Suppressor macrophage treated with lipopolysaccharide for 1 hour (primary cell): Measurements from ENCODE around the gene UBA6.

ENCODE experiments used
- DNase-seq, 3 donors: peaks; one replicate each; pipeline ENCODE4 v3.0.0-alpha.2; 2020 to 2022

UBA6 gene

DNA sequence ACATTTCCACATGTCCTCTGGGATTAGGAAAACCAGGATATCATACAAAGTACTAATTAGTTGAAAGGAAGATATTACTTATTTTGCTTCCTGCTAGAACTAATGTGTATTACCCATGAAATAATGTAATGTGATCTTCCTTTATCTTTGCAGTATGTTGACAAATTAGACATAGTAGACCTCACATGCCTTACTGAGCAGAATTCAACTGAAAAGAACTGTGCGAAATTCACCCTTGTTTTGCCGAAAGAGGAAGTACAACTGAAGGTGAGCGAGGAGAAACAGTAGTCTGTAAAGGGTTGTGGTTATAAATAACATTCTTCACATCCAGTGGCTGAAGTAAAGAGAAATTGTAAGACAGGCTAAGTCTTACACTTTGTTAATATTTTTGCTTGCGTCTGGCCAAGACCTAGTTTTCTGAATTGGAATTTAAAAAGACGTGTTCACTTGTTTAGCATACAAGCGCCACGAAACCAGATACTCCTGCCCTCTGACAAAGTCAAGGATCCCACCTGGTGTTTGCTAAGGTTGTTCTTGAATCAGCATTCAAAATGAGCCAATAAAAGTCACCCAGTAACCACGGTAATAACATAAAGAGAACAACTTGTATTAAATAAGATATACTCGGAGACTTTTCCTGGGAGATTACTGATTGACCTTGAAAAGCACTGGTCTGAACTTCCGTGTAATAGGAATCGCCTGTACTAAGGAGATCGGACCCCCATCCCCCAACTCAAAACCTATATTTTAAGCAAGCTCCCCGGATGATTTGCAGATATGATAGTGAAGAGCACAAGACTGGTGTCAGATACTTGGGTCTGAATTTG lies 125.5 kb downstream of the UBA6 start:
- DNase-seq, result peak in 1 of 3 donors; percentile 1

DNA sequence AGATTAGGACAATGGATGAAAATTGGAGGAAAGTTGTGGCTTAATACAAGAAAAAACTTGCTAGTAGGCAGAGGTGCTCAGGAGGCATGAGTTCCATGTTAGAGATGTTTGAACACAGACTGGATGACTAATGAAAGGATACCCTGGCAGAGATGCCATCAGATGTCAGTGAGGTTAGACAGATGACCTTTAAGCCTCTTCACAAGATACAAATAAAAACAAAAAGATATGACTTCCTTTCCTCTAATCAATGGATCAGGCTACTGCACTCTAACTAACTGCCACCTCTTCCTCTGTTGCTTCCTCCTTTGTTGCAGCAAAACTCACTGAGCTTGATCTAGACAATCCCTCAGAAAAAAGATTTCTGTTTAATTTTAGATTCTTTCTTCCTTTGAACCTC lies 127.8 kb downstream of the UBA6 start:
- no peak for DNase-seq

DNA sequence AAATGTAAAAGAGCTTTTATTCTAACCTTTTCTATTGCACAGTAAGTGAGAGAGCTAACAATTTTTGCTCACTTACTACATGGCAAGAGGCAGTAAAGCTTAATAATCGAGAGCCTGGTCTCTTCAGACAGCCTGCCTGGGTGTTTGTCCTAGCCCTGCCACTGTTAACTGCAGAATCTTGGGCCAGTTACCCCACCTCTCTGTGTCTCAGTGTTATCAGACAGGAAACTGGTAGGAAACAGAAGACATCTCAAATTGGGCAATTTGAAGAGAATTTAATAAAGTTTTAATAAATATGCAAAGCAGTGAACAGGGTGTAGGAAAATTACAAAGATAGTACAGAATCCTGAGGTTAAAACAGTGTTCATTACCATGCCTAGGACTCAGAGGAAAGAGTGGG lies 129.0 kb downstream of the UBA6 start:
- DNase-seq, result no peak

DNA sequence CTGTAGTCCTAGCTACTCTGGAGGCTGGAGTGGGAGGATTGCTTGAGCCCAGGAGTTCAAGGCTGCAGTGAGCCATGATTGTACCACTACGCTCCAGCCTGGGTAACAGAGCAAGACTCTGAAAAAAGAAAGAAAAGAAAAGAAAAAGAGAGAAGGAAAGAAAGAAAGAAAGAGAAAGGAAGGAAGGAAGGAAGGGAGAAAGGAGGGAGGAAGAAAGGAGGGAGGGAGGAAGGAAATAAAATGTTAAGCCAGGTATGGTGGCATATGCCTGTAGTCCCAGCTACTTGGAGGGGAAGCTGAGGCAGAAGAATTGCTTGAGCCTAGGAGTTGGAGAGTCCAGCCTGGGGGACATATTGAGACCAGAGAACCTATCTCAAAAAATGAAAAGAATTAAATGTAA lies 130.4 kb downstream of the UBA6 start:
- no peak for DNase-seq

DNA sequence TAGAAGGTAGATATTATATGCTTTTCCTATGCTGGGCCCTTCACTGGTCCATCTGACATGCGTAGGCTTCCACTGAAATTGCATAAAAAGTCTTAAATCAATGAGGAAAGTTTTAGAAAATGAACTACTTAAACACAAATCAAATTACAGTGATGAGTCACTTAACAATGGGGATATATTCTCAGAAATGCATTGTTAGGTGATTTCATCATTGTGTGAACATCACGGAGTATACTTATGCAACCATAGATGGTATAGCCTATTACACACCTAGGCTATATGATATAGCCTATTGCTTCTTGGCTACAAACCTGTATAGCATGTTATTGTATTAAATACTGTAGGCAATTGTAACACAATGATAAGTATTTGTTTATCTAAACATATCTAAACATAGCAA lies 132.1 kb downstream of the UBA6 start:
- DNase-seq, result no peak

DNA sequence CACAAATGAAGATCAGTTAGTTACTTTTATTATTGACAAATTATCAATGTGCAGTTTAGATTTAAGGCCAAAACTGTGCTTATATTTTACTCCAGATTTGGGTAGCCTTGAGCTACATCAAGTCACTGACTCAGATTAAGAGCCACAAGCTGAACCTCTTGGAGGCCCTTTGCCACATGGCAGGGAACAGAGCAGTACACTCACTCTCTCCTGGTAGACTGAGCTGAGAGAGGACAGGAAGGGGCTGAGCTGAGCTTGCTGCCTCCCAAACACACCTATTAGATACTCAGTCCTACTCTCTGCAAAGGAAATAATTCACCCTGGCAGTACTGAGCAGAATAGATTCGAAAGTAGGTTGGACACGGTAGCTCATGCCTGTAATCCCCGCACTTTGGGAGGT lies 134.6 kb downstream of the UBA6 start:
- DNase-seq, result no peak

DNA sequence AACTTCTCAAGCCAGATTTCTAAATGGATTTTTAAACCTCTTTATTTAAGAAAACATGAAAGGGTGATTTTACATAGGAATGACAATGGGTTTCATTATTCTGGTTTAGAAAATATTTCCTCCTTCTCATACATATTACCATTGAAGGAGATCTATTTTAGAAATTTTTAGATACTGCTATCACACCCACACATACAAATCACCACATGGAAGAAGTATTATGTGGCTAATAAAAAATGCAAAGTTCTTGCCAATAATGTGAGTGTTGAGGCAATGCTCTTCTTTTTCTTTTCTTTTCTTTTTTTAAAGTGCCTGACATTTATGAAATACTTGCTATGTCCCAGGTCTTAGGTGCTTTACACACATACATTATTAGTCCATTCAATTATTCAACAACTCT lies 135.7 kb downstream of the UBA6 start:
- no peak for DNase-seq
